C1 segment of cervical spinal cord (tissue), 14 donors: Measurements from ENCODE around the gene E2F1.
"Not testable (repeated sequence)": the region's sequence is repeated elsewhere in the genome, so short reads cannot be mapped to it uniquely, and the experiment has no call there.

Experiments
- DNase-seq, 14 donors: peaks; one replicate each; lab custom pipeline; 2025; lab: John Stamatoyannopoulos, UW

The E2F1 gene

DNA sequence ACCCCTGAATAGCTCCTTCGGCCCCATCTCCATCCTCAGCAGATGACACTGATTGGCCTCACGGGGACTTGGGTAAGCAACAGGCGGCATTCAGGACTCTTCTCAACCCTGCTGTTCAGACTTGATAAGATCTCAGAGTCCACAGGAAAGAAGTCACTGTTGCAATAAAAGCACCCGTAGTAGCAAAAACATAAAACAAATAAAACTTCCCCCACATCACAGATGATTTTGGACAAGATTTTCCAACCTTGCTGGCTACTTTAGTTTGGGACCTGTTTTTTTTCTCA is 41.2 kb downstream of the E2F1 start:
- no peak for DNase-seq

DNA sequence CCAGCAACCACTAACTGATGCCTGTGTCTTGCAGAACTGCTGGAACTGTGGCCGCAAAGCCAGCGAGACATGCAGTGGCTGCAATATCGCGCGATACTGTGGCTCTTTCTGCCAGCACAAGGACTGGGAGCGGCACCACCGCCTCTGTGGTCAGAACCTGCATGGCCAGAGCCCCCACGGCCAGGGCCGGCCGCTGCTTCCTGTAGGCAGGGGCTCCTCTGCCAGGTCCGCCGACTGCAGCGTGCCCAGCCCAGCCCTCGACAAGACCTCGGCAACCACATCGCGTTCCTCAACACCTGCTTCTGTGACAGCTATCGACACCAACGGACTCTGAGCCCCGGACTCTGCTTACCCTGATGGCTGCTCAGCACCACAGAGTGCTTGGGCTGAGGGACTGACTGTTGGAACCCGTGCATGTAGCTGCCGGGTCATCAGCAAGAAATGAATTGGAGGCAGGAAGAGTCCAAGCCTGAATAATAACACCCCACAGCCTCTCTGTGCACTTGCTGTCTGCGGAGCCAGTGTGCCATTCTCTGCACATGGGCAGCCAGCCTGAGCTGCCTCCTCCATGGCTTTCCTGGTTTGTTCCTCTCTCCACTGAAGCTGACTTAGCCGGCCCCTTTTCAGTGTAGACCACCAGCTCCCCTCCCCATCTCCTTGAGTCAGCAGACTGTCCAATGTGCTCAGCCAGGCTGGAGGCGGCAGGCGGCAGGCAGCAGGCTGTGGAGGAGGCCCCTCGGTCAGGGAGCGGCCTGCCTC is 41.7 kb downstream of the E2F1 start:
- no peak for DNase-seq

DNA sequence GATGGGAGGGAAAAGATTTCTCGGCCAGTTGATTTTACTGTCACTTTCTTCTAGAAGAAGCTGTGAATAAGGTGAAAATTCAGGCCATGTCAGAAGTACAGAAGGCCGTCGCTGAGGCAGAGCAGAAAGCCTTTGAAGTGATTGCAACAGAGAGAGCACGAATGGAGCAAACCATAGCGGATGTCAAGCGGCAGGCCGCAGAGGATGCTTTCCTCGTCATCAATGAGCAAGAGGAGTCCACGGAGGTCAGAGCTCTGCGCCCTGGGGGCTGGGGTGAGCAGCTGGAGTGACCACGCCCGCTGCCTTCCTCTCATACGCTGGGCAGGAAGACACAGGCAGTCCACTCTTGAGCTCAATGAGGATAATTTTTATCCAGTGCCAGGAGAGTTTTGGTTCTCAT is 45.9 kb downstream of the E2F1 start:
- DNase-seq: no peak

DNA sequence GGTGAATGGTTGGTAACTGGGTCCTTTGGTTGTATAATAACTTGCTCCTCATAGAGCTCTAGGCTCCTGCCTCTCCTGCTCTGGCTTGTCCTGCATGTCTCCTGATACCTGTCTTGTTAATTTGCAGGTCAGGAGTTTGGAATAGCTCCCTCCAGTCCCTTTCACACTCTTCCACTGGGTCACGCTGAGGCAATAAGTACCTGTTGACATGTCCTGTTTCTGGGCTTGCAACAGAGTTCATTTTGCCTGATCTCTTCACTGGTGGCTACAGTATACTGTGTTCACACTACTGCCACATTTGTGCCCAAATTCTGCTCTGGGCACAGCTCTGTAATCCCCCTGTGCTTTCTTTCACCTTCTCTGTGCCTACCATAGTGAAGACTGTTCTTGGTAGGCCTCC is 49.4 kb downstream of the E2F1 start:
- no peak for DNase-seq

DNA sequence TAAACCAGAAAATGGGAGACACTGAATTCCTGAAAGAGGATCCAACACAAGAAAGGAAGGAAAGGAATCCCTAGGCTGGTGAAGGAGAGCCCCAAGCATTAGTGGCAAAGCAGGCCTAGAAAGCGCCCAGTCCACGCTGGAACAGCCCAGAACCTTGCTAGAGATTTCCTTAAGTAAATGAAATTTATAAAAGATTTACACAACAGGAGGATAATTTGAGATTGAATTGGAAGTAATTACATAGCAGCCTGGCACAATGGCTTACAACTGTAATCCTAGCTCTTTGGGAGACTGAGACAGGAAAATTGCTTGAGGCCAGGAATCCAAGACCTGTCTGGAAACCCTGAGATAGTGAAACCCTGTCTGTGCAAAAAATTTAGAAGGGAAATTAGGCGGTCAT is 50.8 kb downstream of the E2F1 start:
- DNase-seq: no peak

DNA sequence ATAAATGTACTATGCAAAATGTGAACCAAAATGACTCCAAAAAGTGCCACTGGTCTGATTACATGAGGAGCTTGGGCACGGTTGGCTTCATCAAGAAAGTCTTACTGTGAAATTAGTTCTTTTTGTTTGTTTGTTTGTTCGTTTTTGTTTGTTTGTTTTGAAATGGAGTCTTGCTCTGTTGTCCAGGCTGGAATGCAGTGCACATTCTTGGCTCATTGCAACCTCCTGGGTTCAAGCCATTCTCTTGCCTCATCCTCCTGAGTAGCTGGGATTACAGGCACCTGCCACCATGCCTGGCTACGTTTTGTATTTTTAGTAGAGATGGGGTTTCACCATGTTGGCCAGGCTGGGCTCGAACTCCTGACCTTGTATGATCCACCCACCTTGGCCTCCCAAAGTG is 54.3 kb downstream of the E2F1 start:
- not testable (repeated sequence) for DNase-seq

DNA sequence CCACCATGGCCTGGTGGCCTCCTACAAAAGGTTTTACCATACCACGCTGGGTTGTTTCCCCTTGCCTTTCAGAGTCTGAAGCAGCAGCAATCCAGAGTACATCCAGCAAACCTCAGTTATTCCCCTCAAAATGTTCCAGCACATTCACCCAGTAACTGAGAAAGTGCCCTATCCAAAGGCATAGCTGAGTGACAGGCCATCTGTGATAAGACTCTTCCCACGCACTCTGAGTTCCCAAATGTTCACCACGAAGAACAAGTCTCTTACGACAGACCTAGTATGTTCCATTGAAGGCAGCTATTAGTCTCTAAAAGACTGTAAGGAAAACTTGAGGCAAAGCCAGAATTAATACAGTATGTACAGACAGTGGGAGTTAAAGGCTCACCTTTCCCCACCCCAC is 55.7 kb downstream of the E2F1 start:
- DNase-seq: no peak

DNA sequence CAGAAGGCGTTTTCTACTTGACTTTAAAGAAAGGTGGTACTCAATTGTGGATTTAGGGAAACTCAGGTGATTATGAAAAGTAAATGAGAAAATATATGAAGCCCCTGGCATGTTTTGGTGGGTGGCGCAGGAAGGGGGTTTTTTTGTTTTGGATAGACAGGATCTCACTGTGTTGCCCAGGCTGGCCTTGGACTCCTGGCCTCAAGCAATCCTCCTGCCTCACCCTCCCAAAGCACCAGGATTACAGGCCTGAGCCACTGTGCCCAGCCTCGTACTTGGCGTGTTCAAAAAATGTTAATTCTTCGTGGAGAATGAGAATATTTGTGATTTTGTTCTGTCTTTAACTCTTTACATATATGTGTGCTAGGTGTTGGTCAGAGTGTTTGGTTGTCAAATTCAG is 56.2 kb downstream of the E2F1 start:
- no peak for DNase-seq

DNA sequence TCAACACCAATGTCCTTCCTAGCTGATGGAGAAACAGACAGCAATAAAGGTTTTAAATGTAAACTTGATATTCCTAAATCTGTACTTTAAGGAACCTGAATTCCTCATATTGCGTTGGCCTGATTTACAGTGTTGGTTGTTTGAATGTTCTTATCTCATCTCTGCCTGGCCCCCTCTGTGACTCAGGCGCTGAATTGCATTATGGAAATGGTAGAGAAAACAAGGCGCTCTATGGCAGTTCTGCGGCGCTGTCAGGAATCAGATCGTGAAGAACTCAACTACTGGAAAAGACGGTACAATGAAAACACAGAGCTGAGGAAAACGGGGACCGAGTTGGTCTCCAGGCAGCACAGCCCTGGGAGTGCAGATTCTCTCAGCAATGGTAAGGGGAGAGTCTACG is 56.7 kb downstream of the E2F1 start:
- no peak for DNase-seq

DNA sequence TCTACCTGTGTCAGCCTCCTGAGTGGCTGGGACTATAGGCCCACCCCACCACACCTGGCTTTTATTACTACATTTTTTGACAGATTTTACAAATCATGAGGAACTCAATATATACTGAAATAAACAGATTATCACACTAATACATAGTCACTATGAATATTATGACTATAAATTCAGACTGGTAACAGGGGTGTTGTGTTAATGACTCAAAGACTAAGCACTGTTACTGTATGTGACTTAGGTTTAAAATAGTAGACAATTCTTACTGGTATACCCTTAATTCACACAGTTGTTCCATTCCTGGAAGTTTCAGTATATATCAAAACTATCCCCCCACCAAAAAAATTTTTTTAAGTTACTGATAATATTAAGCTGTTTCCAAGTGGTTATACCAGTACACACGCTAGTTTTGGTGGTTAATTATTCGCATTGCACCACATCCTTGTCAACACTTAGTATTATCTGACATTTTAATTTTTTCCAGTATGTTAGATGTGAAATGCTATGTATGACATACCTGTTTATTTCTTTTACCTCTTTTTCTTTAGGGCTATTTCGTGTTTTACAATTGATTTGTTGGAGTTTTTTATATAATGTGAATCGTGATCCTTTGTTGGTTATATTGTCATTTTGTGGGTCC is 58.5 kb downstream of the E2F1 start:
- no peak for DNase-seq

DNA sequence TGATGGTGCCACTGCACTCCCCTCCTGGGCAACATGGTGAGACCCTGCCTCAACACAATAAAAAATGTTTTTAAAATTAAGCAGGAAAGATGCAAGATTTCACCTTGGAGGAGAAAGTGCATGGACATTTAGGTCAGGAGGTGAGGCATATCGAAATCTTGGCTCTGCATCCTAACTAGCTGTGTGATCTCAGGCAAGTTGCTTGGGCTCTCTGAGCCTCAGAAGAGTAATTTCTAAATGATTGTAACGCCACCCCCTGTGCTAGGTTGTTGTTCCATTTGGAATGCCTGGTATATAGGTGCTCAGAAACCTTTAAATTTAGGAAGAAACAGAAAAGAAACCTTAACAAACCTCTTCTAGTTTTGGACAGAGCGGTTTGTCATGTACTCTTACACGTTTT is 60.0 kb downstream of the E2F1 start:
- no peak for DNase-seq
